Hepatocyte (in vitro differentiated cells): ENCODE measurements around the gene UNG.

Experiments
- EZH2 ChIP-seq: fragments of 200-600 bp; sonication (generic); IDR thresholded peaks from 2 replicates; pipeline ENCODE4 v1.6.1; 2016; ENCODE audit warnings: antibody characterized with exemption, mild to moderate bottlenecking, borderline replicate concordance
- EZH2phosphoT487 ChIP-seq: fragments of 200-600 bp; sonication (generic); IDR thresholded peaks from one replicate; pipeline ENCODE4 v1.6.1; 2018; ENCODE audit warnings: antibody characterized with exemption, mild to moderate bottlenecking, low read depth, moderate library complexity; ENCODE audit not compliant: unreplicated experiment, severe bottlenecking
- TF ChIP-seq, protein P1 (sequence below): fragments of 200-600 bp; sonication (generic); IDR thresholded peaks from 2 replicates; pipeline ENCODE4 v1.5.1; 2016; ENCODE audit warnings: antibody characterized with exemption, mild to moderate bottlenecking; ENCODE audit not compliant: poor library complexity

DNA sequence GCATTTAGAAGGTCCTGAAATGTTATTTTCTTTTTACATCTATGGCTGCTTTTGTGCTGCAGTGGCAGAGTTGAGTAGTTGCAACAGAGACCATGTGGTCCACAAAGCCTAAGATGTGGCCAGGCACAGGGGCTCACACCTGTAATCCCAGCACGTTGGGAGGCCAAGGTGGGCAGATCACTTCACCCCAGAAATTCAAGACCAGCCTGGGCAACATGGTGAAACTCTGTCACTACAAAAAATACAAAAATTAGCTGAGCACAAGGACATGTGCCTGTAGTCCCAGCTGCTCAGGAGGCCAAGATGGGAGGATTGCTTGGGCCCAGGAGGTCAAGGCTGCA is 31.6 kb upstream of the UNG start:
- TF ChIP-seq, protein P1, sequence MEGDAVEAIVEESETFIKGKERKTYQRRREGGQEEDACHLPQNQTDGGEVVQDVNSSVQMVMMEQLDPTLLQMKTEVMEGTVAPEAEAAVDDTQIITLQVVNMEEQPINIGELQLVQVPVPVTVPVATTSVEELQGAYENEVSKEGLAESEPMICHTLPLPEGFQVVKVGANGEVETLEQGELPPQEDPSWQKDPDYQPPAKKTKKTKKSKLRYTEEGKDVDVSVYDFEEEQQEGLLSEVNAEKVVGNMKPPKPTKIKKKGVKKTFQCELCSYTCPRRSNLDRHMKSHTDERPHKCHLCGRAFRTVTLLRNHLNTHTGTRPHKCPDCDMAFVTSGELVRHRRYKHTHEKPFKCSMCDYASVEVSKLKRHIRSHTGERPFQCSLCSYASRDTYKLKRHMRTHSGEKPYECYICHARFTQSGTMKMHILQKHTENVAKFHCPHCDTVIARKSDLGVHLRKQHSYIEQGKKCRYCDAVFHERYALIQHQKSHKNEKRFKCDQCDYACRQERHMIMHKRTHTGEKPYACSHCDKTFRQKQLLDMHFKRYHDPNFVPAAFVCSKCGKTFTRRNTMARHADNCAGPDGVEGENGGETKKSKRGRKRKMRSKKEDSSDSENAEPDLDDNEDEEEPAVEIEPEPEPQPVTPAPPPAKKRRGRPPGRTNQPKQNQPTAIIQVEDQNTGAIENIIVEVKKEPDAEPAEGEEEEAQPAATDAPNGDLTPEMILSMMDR, result no peak
- TF ChIP-seq EZH2, result no peak
- no peak for TF ChIP-seq EZH2phosphoT487
